WERI-Rb-1 (cell line): ENCODE measurements around the gene ERP27.

Source experiments
- DNase-seq: peaks from one replicate; pipeline ENCODE4 v3.0.0-alpha.2; 2020
- H3K27ac ChIP-seq: fragments of 250-450 bp; sonication (Bioruptor Pico); 2 replicates; pipeline ENCODE4 v1.5.1; 2020; ENCODE audit warnings: mild to moderate bottlenecking, moderate library complexity
- H3K27me3 ChIP-seq: fragments of 250-450 bp; sonication (Bioruptor Pico); 2 replicates; pipeline ENCODE4 v1.5.1; 2021; ENCODE audit warnings: mild to moderate bottlenecking, low read depth, moderate library complexity; ENCODE audit not compliant: insufficient read depth, severe bottlenecking
- H3K36me3 ChIP-seq: fragments of 250-450 bp; sonication (Bioruptor Pico); 2 replicates; pipeline ENCODE4 v1.5.1; 2020; ENCODE audit warnings: mild to moderate bottlenecking, moderate library complexity
- H3K4me3 ChIP-seq: 2 replicates; pipeline ENCODE4 v1.5.1; 2011; ENCODE audit warnings: low read depth, mild to moderate bottlenecking, control low read depth, low read length
- H3K9me3 ChIP-seq: fragments of 250-450 bp; sonication (Bioruptor Pico); 2 replicates; pipeline ENCODE4 v1.5.1; 2021; ENCODE audit warnings: mild to moderate bottlenecking, moderate library complexity; ENCODE audit not compliant: severe bottlenecking
- CTCF ChIP-seq: IDR thresholded peaks from 2 replicates; pipeline ENCODE4 v1.5.1; 2011; ENCODE audit warnings: low read depth, mild to moderate bottlenecking, control low read depth, inconsistent platforms, low read length

Gene ERP27

DNA sequence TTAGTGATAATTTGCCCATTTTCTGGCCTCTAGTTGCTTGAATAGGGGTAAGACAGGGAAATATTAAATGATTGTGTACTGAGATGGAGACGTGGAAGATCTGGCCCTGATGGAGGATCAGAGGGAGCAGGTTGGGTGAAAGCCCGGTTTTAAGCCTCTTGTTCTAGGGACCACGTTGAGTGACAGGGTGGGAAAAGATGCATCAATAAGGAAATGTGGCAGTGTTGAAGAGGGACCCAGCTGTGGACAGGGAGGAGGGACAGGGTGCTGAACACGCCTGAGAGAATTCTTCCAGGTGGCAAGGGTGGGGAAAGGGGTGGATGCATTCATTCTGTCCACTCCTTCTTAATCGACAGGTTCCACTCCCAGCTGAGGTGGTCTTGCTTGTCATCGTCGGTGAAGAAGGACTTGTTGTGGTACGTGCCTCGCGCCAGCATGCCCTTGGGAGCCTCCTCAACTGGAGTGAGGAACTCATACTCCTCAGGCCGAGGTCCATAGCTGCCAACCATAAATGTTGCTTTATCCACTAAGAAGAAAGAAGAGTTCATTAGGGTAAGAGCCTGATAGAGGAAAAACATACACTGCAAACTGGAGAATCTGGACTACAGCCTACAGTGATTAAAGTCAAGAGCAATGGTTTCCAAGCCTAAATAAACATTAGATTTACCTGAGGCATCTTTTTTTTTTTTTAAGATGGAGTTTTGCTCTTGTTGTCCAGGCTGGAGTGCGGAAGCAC, 4.0 kb upstream of the ERP27 start:
- no peak for TF ChIP-seq CTCF
- H3K27ac ChIP-seq, result no peak overlapping the region
- H3K27me3 ChIP-seq, result no peaks in the 10 kb centered on the region
- no peaks in the 10 kb centered on the region for H3K9me3 ChIP-seq
- no peaks in the 10 kb centered on the region for H3K36me3 ChIP-seq
- H3K4me3 ChIP-seq, result no peak overlapping the region
- no peak for DNase-seq

- Histone ChIP-seq H3K27ac (no peak overlapping the region), H3K9me3 (no peaks in the 10 kb centered on the region), H3K27me3 (no peaks in the 10 kb centered on the region), H3K36me3 (no peaks in the 10 kb centered on the region), H3K4me3 (no peak overlapping the region)
- DNase-seq, result no peak
- TF ChIP-seq CTCF, result no peak
Measured at GRCh38 chr12:14941369-14941768, 3.0 kb upstream of the ERP27 start.

GRCh38 chr12:14937689-14938088, 648 bp downstream of the ERP27 start:
- peak; percentile 32 for DNase-seq
- Histone ChIP-seq H3K27ac (no peak overlapping the region), H3K27me3 (no peaks in the 10 kb centered on the region), H3K36me3 (no peaks in the 10 kb centered on the region), H3K9me3 (no peaks in the 10 kb centered on the region), H3K4me3 (no peak overlapping the region)
- TF ChIP-seq CTCF, result peak; percentile 40; the same call in 1 of the 2 replicates

DNA sequence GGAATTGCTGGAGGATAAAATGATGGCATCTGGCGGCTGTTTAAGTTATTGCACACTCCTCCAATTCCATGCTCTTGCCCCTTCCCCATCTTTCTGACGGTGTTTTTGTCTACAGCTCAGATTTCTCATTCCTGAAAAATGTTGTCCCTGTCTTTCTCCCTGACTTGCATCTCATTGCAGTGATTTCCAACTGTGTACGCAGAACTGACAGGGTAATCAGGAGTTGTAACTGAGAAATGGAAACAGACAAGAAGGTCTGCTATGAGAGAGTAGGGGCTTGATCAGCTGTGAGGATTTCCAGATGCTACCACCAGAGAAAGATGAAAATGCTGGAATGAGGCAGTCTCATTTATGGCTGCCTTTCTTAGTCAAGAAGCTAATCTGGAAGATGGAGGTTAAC, 1.3 kb downstream of the ERP27 start:
- H3K27me3 ChIP-seq, result no peaks in the 10 kb centered on the region
- no peak overlapping the region for H3K27ac ChIP-seq
- no peak for DNase-seq
- no peaks in the 10 kb centered on the region for H3K9me3 ChIP-seq
- H3K36me3 ChIP-seq, result no peaks in the 10 kb centered on the region
- no peak overlapping the region for H3K4me3 ChIP-seq
- TF ChIP-seq CTCF, result no peak

DNA sequence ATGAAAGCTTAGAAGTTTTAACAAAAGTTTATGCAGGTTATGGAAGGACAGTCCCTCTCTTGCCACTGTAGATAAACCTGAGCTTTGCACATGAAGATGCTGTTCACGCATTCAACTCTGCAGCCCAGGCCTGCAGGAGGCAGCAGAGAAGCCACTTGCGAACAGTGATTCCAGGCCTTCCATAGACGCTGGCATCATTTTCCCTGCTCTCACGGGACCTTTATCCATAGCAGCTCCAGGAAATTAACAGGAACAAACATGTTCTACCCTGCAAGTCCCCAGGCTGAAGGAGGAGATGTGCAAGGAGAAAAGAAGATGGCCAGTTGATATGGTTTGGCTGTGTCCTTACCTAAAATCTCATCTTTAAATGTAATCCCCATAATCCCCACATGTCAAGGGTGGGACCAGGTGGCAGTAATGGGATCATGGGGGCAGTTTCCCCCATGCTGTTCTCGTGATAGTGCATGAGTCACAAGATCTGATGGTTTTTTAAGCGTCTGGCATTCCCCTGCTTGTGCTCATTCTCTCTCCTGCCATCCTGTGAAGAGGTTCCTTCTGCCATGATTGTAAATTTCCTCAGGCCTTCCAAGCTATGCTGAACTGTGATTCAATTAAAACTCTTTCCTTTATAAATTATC, 2.0 kb downstream of the ERP27 start:
- peak; percentile 51 for DNase-seq
- Histone ChIP-seq H3K27ac (no peak overlapping the region), H3K4me3 (no peak overlapping the region), H3K36me3 (no peaks in the 10 kb centered on the region), H3K9me3 (no peaks in the 10 kb centered on the region), H3K27me3 (no peaks in the 10 kb centered on the region)
- peak; percentile 60 for TF ChIP-seq CTCF
